IMR-90 (cell line): ENCODE data around the gene MEGF11. TPM values are rescaled to one million over a fixed set of nuclear protein-coding genes. Genes with fewer than 3 reads are reported as not detected.

Experiments used
- ATAC-seq: fragments of 200-7000 bp; cut with Tn5 transposase; 2 replicates; pipeline ENCODE4 v1.9.1; 2020; ENCODE audit warnings: low read depth, mild to moderate bottlenecking, moderate library complexity
- BruUV-seq: library from RNA; stranded (reverse); fragments of 400-500 nt; replicated peaks from 2 replicates; lab custom pipeline; 2021; lab: Mats Ljungman, UMichigan
- CTCF ChIA-PET: fragments of 300-600 bp; formaldehyde crosslinking; extraction: SDS; loops from one replicate; lab custom pipeline; 2021; ENCODE audit warnings: antibody characterized with exemption; lab: Yijun Ruan, JAX
- POLR2A ChIA-PET: fragments of 300-600 bp; sonication (Branson Sonifier 250); formaldehyde crosslinking; loops from one replicate; lab custom pipeline; 2022; ENCODE audit warnings: antibody characterized with exemption; ENCODE audit not compliant: unreplicated experiment; lab: Charles Lee
- DNase-seq: peaks from one replicate; pipeline ENCODE4 v3.0.0; 2013
- H2AFZ ChIP-seq: replicated peaks from 2 replicates; pipeline ENCODE3; 2013; ENCODE audit warnings: low read length, mild to moderate bottlenecking; ENCODE audit not compliant: poor library complexity
- H2AK5ac ChIP-seq: 2 replicates; pipeline ENCODE4 v1.6.1; 2013; ENCODE audit warnings: low read depth, low read length, inconsistent platforms
- H2AK9ac ChIP-seq: replicated peaks from 2 replicates; pipeline ENCODE3; 2013; ENCODE audit warnings: mild to moderate bottlenecking, low read depth, low read length, moderate library complexity; ENCODE audit not compliant: poor library complexity
- H2BK120ac ChIP-seq: 2 replicates; pipeline ENCODE4 v1.6.1; 2013; ENCODE audit warnings: low read depth, low read length, inconsistent platforms
- H2BK15ac ChIP-seq: 3 replicates; pipeline ENCODE4 v1.6.1; 2013; ENCODE audit warnings: low read depth, low read length, inconsistent platforms
- H2BK20ac ChIP-seq: 2 replicates; pipeline ENCODE4 v1.6.1; 2013; ENCODE audit warnings: low read depth, mild to moderate bottlenecking, inconsistent platforms, low read length, moderate library complexity
- H2BK5ac ChIP-seq: 2 replicates; pipeline ENCODE4 v1.6.1; 2013; ENCODE audit warnings: mild to moderate bottlenecking, low read depth, low read length, inconsistent platforms; ENCODE audit not compliant: poor library complexity, severe bottlenecking
- H3K14ac ChIP-seq: replicated peaks from 2 replicates; pipeline ENCODE4 v1.6.1; 2013; ENCODE audit warnings: low read depth, low read length, inconsistent platforms
- H3K18ac ChIP-seq: 2 replicates; pipeline ENCODE4 v1.6.1; 2013; ENCODE audit warnings: low read depth, low read length, control low read depth
- H3K23ac ChIP-seq: 2 replicates; pipeline ENCODE4 v1.6.1; 2013; ENCODE audit warnings: low read depth, low read length, inconsistent platforms
- H3K27ac ChIP-seq: 2 replicates; pipeline ENCODE4 v1.5.1; 2013; ENCODE audit warnings: mild to moderate bottlenecking, control low read depth, low read length; ENCODE audit not compliant: insufficient read depth
- H3K27me3 ChIP-seq: 2 replicates; pipeline ENCODE4 v1.6.1; 2013; ENCODE audit warnings: low read length; ENCODE audit not compliant: control insufficient read depth, insufficient read depth
- H3K36me3 ChIP-seq: 2 replicates; pipeline ENCODE4 v1.6.1; 2013; ENCODE audit warnings: low read length, mixed read lengths; ENCODE audit not compliant: control insufficient read depth, insufficient read depth
- H3K4ac ChIP-seq: 2 replicates; pipeline ENCODE4 v1.6.1; 2013; ENCODE audit warnings: low read depth, low read length, inconsistent platforms
- H3K4me1 ChIP-seq: 2 replicates; pipeline ENCODE4 v1.6.1; 2013; ENCODE audit warnings: low read length, mixed read lengths; ENCODE audit not compliant: control insufficient read depth, insufficient read depth
- H3K4me2 ChIP-seq: 2 replicates; pipeline ENCODE4 v1.6.1; 2013; ENCODE audit warnings: low read depth, mild to moderate bottlenecking, control low read depth, low read length, moderate library complexity
- H3K4me3 ChIP-seq: 2 replicates; pipeline ENCODE4 v1.5.1; 2013; ENCODE audit warnings: low read depth, mild to moderate bottlenecking, control low read depth, low read length, moderate library complexity; ENCODE audit not compliant: insufficient read depth
- H3K56ac ChIP-seq: 2 replicates; pipeline ENCODE4 v1.6.1; 2013; ENCODE audit warnings: low read length, inconsistent platforms; ENCODE audit not compliant: insufficient read depth; ENCODE audit errors: extremely low read depth
- H3K79me1 ChIP-seq, 2 experiments: 2 replicates each; pipeline ENCODE4 v1.6.1; 2013; ENCODE audit warnings: low read length in 2 of 2, inconsistent platforms in 1 of 2, low read depth in 1 of 2
- H3K9ac ChIP-seq: 2 replicates; pipeline ENCODE4 v1.6.1; 2013; ENCODE audit warnings: low read depth, low read length, control low read depth
- H3K9me1 ChIP-seq: 2 replicates; pipeline ENCODE4 v1.6.1; 2013; ENCODE audit warnings: low read length, inconsistent platforms; ENCODE audit not compliant: insufficient read depth
- H3K9me3 ChIP-seq: 2 replicates; pipeline ENCODE4 v1.6.1; 2013; ENCODE audit warnings: low read length; ENCODE audit not compliant: control insufficient read depth, insufficient read depth
- H4K20me1 ChIP-seq: 2 replicates; pipeline ENCODE4 v1.6.1; 2013; ENCODE audit warnings: low read length, inconsistent platforms; ENCODE audit not compliant: insufficient read depth
- H4K5ac ChIP-seq: 2 replicates; pipeline ENCODE4 v1.6.1; 2013; ENCODE audit warnings: mild to moderate bottlenecking, low read depth, low read length, control low read depth
- H4K8ac ChIP-seq, 2 experiments: 2 replicates each; pipeline ENCODE4 v1.6.1; 2013; ENCODE audit warnings: low read depth in 2 of 2, low read length in 2 of 2, control low read depth in 1 of 2, inconsistent platforms in 1 of 2
- H4K91ac ChIP-seq: 2 replicates; pipeline ENCODE4 v1.6.1; 2013; ENCODE audit warnings: low read depth, low read length, inconsistent platforms; ENCODE audit not compliant: insufficient read depth
- BHLHE40 ChIP-seq: fragments of 150-350 bp; IDR thresholded peaks from 2 replicates; pipeline ENCODE4 v1.6.1; 2016; ENCODE audit warnings: mild to moderate bottlenecking, low read depth, low read length
- CEBPB ChIP-seq: IDR thresholded peaks from 2 replicates; pipeline ENCODE4 v1.6.1; 2012; ENCODE audit warnings: low read depth, low read length, improper control_type of control experiment
- CHD1 ChIP-seq: IDR thresholded peaks from 2 replicates; pipeline ENCODE4 v1.6.1; 2012; ENCODE audit warnings: low read depth, low read length, improper control_type of control experiment
- CTCF ChIP-seq: conservative IDR thresholded peaks from 2 replicates; pipeline ENCODE4 v1.5.1; 2012; ENCODE audit warnings: mild to moderate bottlenecking, low read depth, low read length, improper control_type of control experiment
- FOS ChIP-seq: fragments of 150-350 bp; IDR thresholded peaks from 2 replicates; pipeline ENCODE4 v1.6.1; 2016; ENCODE audit warnings: low read depth, low read length
- MAFK ChIP-seq: IDR thresholded peaks from 2 replicates; pipeline ENCODE4 v1.6.1; 2012; ENCODE audit warnings: low read depth, low read length, improper control_type of control experiment
- MAZ ChIP-seq: IDR thresholded peaks from 2 replicates; pipeline ENCODE4 v1.6.1; 2012; ENCODE audit warnings: low read depth, mild to moderate bottlenecking, low read length, improper control_type of control experiment, moderate library complexity, borderline replicate concordance
- MXI1 ChIP-seq: IDR thresholded peaks from 2 replicates; pipeline ENCODE4 v1.6.1; 2012; ENCODE audit warnings: low read depth, mild to moderate bottlenecking, low read length, moderate library complexity, borderline replicate concordance
- POLR2A ChIP-seq: IDR thresholded peaks from 2 replicates; pipeline ENCODE4 v1.6.1; 2012; ENCODE audit warnings: mild to moderate bottlenecking, low read depth, low read length
- RAD21 ChIP-seq: IDR thresholded peaks from 2 replicates; pipeline ENCODE4 v1.6.1; 2012; ENCODE audit warnings: low read length, improper control_type of control experiment
- RCOR1 ChIP-seq: IDR thresholded peaks from 2 replicates; pipeline ENCODE4 v1.6.1; 2012; ENCODE audit warnings: mild to moderate bottlenecking, low read length, improper control_type of control experiment; ENCODE audit not compliant: insufficient replicate concordance
- SMC3 ChIP-seq: fragments of 150-350 bp; IDR thresholded peaks from 2 replicates; pipeline ENCODE4 v1.6.1; 2016; ENCODE audit warnings: low read depth, mild to moderate bottlenecking, antibody characterized with exemption, low read length, moderate library complexity
- USF2 ChIP-seq: fragments of 150-350 bp; IDR thresholded peaks from 2 replicates; pipeline ENCODE4 v1.6.1; 2017; ENCODE audit warnings: mild to moderate bottlenecking, antibody characterized with exemption, low read length, low read depth
- WGBS, 2 experiments: methylation state at CpG; one replicate each; pipeline versions ENCODE4 v1.1.5 to v1.1.7; 2013; ENCODE audit warnings: missing lambda C conversion rate in 2 of 2; ENCODE audit not compliant: insufficient read length in 1 of 2; ENCODE audit errors: extremely low coverage in 2 of 2; 5-methylcytosine and 5-hydroxymethylcytosine counted together
- dilution Hi-C: fragments of 300-500 bp; cut with HindIII; formaldehyde crosslinking; loops from one replicate; pipeline ENCODE4 v1.14.3; 2018; ENCODE audit warnings: low sequenced_read_pairs; ENCODE audit not compliant: unreplicated experiment
- in situ Hi-C: fragments of 300-500 bp; cut with MboI; formaldehyde crosslinking; loops from 3 replicates; pipeline ENCODE4 v1.14.3; 2019; ENCODE audit warnings: low sequenced_read_pairs, inconsistent platforms, mixed read lengths
- intact Hi-C: fragments of 100-400 bp; cut with micrococcal nuclease; formaldehyde crosslinking; loops from 2 replicates; pipeline ENCODE4 v1.10.0; 2022
- polyA plus RNA-seq, 3 experiments: library from polyadenylated mRNA; depleted of rRNA; stranded (reverse); fragments of >200 nt; gene quantifications; 2 replicates each; pipeline ENCODE4 v1.2.3, GENCODE V29; 2012; ENCODE audit warnings: low replicate concordance in 1 of 3
- total RNA-seq: library from RNA; depleted of rRNA; stranded (reverse); fragments of >200 nt; gene quantifications from 2 replicates; pipeline ENCODE4 v1.2.3, GENCODE V29; 2012

MEGF11 gene
- total and polyA plus RNA-seq, 2 of the 4 experiments (the other 2 are of a cell fraction): not detected

- ATAC-seq (no peak), DNase-seq (no peak)
- Histone ChIP-seq H3K36me3 (no peaks in the 10 kb centered on the region), H2BK15ac (no peak overlapping the region), H2AK9ac (no peak overlapping the region), H3K9me1 (no peaks in the 10 kb centered on the region), H3K4me1 (no peaks in the 10 kb centered on the region), H3K27me3 (peaks cover 40% of the 10 kb centered on the region), H2AFZ (no peak overlapping the region), H3K14ac (no peak overlapping the region), H4K20me1 (no peaks in the 10 kb centered on the region; the same call in 1 of the 2 replicates), H3K56ac (no peak overlapping the region), H3K4me2 (no peak overlapping the region), H3K79me1 (no peaks in the 10 kb centered on the region), H2BK120ac (no peak overlapping the region), H3K9me3 (no peaks in the 10 kb centered on the region), H4K91ac (no peak overlapping the region), H2BK20ac (no peak overlapping the region), H3K23ac (no peak overlapping the region), H3K27ac (no peak overlapping the region), H3K4ac (no peak overlapping the region), H3K18ac (no peak overlapping the region), H2BK5ac (no peak overlapping the region), H4K5ac (no peak overlapping the region), H4K8ac (no peak overlapping the region), H3K4me3 (no peak overlapping the region), H3K9ac (no peak overlapping the region), H2AK5ac (no peak overlapping the region)
- no peak for TF ChIP-seq CTCF
- TF ChIP-seq MXI1: no peak
- TF ChIP-seq RAD21: no peak
- TF ChIP-seq USF2: no peak
- TF ChIP-seq POLR2A: no peak
- TF ChIP-seq CEBPB: no peak
- TF ChIP-seq SMC3: no peak
- TF ChIP-seq CHD1: no peak
- TF ChIP-seq BHLHE40: no peak
- no peak for TF ChIP-seq RCOR1
- no peak for TF ChIP-seq FOS
- TF ChIP-seq MAZ: no peak
- no peak for TF ChIP-seq MAFK
- intact Hi-C loops (no loop called here), dilution Hi-C loops (no loop called here), in situ Hi-C loops (no loop called here)
- ChIA-PET POLR2A (no interaction called here), CTCF (interaction anchor here (1.0 kb wide), 1 partner anchor 24 kb away, joined by 3 read pairs; no protein-coding TSS in a partner anchor)
- BruUV-seq: no TSS peak
- 0% methylated on average over 2 of the region's 7 CpGs; no CpG with 5 or more reads in 1 of the 2 experiments for WGBS, 2 experiments
Measured at GRCh38 chr15:66057089-66057488, 196.5 kb downstream of the MEGF11 start.
